Skin epidermis (tissue), 12 donors: ENCODE measurements around the gene THBS3.
"Not testable (repeated sequence)": the region's sequence is repeated elsewhere in the genome, so short reads cannot be mapped to it uniquely, and the experiment has no call there.

ENCODE experiments used
- H3K27ac ChIP-seq, 21 experiments: fragments of 200-600 bp; sonication (generic) in 11 of 21; one replicate each; pipeline ENCODE4 v1.5.0; 2020; ENCODE audit warnings: mild to moderate bottlenecking in 3 of 21, inconsistent platforms in 2 of 21, moderate library complexity in 2 of 21
- H3K4me3 ChIP-seq, 7 experiments: fragments of 200-600 bp; sonication (generic) in 2 of 7; one replicate each; pipeline ENCODE4 v1.5.0; 2020; ENCODE audit warnings: inconsistent platforms in 2 of 7, mild to moderate bottlenecking in 2 of 7, moderate library complexity in 1 of 7

Gene THBS3

DNA sequence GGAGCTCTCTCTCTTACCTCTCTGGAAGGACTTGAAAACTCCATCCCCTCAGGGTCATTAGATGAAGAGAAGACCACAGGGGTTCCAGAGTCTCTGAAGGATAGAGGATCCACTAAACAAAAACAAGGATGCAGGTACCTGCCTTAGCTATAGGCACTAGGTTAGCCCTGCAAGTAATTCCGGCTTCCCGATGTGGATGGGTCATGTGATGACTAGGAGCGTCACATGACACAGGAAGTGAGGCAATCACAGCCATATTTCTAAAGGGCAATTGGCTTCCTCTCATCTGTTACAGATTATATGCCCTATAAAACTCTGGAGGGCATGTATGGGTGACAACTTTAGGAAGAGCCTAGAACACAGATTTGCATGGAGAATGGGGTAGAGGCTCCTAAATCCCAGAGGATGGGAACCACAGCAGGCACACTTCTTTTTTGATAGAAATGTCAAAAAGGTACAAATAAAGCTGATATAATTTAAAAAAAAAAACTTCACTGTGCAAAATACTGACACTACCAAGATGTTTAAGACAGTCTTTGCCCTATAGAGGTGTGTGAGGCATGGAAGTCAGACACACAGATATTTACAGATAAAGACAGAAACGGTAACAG, 33.5 kb upstream of the THBS3 start:
- Histone ChIP-seq H3K4me3 (peak overlapping the region; percentile 11 to 39 (median 30)), H3K27ac (peak overlapping the region in 13 of 21 experiments; percentile 0 to 72 (median 57))

DNA sequence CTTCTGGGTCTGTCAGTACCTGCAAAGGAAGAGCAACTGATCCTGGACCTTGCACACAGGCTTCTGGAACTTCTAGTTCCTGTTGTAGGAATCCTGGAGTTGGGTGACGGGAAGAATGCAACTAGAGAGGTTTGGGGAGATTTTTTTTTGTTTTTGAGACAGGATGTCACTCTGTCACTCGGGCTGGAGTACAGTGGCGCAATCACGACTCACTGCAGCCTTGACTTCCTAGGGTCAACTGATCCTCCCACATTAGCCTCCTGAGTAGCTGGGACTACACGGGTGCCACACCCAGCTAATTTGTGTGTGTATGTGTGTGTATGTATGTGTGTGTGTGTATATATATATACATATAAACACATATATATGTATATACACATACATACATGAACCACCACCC, 28.8 kb upstream of the THBS3 start:
- Histone ChIP-seq H3K4me3 (no peak overlapping the region), H3K27ac (no peak overlapping the region)

- H3K4me3 ChIP-seq, H3K27ac ChIP-seq: not testable (repeated sequence)
Observed at GRCh38 chr1:155235375-155235774, 27.7 kb upstream of the THBS3 start.

DNA sequence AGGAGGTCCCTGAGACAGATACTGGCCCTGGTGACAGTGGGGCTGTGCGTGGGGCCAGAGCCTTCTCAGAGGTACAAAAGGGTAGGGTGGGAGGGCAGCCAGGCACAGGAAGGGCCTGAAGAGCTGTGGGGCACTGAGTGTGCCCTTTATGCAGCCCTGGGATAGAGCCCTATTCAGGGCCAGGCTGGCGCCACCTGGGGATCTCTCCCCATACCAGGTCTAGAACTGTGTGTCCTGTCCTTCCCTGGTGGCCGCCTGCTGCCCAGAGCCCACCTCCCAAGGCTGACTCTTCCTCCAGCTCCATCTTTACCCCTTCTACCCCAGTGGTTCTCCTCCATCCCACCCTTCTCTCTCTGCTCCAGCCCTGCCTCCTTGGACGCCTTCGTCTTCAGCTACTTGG, 25.8 kb upstream of the THBS3 start:
- H3K27ac ChIP-seq, H3K4me3 ChIP-seq: not testable (repeated sequence)

GRCh38 chr1:155232001-155232978, 24.6 kb upstream of the THBS3 start:
- H3K4me3 ChIP-seq, result not testable (repeated sequence)
- H3K27ac ChIP-seq, result peak overlapping the region in 7 of 21 experiments; percentile 10 to 69 (median 39)

- not testable (repeated sequence) for H3K27ac ChIP-seq, H3K4me3 ChIP-seq
Observed at GRCh38 chr1:155231302-155231701, 23.6 kb upstream of the THBS3 start.

GRCh38 chr1:155228096-155228427, 20.4 kb upstream of the THBS3 start:
- H3K4me3 ChIP-seq, result peak overlapping the region; percentile 42 to 64 (median 59)

DNA sequence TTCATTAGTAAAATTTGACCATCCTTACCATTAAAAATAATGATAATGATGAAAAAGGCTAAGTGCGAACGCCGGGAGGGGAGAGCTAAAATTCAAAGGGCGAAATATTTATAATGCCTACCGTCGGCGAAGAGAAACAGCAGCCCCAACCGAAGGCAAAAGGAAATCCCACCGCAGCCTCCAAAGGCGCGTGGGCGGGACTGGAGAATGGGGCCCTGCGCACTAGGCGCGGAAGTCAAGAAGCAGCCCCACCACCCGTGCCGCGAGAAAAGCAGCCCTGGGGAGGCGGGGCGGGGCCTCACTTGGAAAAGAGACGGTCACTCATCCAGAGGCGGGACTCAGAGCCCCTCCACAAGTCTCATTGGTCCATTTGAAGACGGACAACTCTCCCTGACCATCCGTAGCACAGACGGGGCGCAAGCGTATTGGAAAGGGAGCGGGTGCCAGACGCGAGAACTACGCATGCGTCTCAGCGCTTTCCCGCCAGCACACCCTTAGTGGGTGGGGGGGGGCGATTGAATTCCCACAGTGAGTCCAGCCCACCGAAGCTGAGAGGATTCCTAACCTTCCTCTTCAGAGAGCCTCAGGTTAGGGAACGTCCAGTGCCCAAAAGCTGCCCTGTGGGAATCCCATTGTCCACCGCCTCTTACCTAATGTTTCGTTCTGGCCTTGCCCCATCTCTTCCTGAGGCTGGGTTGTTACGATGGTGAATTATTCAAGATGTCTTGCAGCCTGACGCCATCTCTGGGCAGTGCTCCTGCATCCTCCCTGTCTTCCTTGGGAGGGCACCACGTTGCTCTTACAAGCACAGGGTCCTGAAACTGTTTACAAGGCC, 19.8 kb upstream of the THBS3 start:
- Histone ChIP-seq H3K4me3 (peak overlapping the region; percentile 42 to 64 (median 59)), H3K27ac (peak overlapping the region; percentile 37 to 92 (median 86))

More at GRCh38 chr1:155228096-155228427, 20.4 kb upstream of the THBS3 start:
- H3K27ac ChIP-seq, result peak overlapping the region in 20 of 21 experiments; percentile 61 to 92 (median 86)

DNA sequence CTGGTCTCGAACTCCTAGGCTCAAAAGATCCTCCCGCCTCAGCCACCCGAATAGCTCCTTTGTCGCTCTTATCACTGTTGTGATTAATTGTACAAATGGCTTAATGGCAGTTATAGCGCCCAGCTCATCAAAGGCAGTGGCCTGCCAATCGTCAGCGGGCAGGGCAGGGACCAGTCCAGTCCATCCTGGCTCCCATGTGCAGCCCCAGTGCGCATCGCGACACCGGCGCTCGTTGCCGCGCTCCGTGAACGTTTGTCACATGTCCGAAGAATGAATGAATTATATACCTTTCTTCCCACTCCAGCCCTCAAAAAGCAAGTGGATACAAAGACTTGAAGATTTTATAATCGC, 19.2 kb upstream of the THBS3 start:
- Histone ChIP-seq H3K4me3 (peak overlapping the region; percentile 42 to 64 (median 59)), H3K27ac (peak overlapping the region in 20 of 21 experiments; percentile 36 to 92 (median 84))

DNA sequence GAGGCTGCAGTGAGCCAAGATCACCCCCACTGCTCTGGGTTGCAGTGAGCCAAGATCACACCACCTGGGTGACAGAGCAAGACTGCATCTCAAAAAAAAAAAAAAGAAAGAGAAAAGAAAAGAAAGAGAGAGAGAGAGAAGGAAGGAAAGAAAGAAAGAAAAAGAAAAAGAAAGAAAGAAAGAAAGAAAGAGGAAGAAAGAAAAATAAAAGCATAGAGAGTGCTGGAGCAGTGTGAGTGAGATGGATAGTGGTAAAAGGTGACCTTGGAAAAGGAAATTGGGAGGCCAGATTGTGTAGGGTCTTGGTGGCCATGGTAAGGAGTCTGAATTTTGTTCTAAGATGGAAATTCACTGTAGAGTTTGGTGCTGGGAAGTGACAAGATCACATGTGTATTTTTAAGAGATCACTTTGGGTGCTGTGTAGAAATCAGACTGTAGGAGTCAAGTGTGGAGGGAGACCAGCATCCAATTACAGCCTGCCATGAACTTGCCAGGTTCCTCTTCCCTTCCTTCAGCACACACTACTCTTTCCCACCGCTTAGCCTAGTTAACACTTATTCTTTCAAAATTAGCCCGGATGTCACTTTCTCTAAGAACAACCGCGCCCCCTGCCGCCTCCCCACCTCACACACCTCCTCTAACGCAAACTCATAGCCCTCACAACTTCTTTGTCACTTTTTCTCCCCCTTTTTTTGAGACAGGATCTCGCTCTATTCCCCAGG, 18.7 kb upstream of the THBS3 start:
- peak overlapping the region; percentile 42 to 64 (median 59) for H3K4me3 ChIP-seq
- H3K27ac ChIP-seq, result peak overlapping the region in 20 of 21 experiments; percentile 36 to 92 (median 84)

- H3K4me3 ChIP-seq, result not testable (repeated sequence)
- H3K27ac ChIP-seq, result peak overlapping the region in 8 of 21 experiments; percentile 8 to 92 (median 58)
Observed at GRCh38 chr1:155225404-155225759, 17.7 kb upstream of the THBS3 start.

GRCh38 chr1:155223047-155223446, 15.3 kb upstream of the THBS3 start:
- no peak overlapping the region for H3K27ac ChIP-seq
- no peak overlapping the region for H3K4me3 ChIP-seq

DNA sequence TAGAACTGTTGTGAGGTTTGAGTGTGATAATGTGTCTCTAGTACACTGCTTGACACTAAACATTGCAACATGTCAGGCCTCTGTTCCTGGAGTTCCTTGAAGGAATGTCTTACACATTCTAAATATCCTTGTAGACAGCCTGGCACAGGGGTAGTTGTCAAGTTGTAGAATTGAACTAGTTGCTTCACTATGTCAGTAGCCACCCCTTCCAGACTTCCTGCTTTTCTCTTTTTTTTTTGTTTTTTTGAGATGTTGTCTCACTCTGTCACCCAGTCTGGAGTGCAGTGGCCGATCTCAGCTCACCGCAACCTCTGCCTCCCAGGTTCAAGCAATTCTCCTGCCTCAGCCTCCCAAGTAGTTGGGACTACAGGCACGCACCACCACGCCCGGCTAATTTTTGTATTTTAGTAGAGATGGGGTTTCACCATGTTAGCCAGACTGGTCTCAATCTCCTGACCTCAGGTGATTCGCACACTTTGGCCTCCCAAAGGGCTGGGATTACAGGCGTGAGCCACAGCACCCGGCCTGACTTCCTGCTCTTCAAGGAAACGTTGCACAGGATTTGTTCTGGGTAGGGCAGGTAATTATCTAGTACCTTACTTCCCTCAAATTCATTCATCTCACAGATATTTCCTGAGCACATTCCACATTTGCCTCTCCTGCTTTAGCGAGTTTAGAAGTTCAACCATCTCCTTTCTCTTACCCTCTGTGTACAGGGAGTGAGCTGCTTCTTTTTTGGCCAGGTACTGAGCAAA, 12.7 kb upstream of the THBS3 start:
- peak overlapping the region in 3 of 21 experiments; percentile 30 to 50 (median 39) for H3K27ac ChIP-seq
- not testable (repeated sequence) for H3K4me3 ChIP-seq

DNA sequence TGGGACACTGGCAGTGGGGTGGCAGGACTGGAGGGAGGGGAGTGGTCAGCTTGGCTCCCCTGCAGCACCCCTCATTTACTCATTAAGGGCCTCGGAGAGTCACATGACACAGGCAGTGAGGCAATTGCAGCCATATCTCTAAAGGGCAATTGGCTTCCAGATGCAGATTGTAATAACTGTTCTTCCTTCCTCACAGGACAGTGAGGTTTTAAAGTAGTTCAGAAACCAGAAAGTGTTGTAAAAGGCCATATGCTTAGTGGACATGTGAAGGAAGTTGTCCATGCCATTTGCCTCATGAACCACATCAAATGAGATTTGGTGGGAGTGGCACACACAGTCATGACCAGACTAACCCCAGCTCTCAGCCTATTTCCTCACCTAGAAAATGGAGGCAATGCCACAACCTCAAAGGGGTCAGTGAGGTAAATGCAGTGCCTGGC, 11.9 kb upstream of the THBS3 start:
- peak overlapping the region in 6 of 21 experiments; percentile 26 to 65 (median 34) for H3K27ac ChIP-seq
- H3K4me3 ChIP-seq, result no peak overlapping the region

GRCh38 chr1:155218854-155219591, 11.3 kb upstream of the THBS3 start:
- H3K27ac ChIP-seq, result peak overlapping the region in 8 of 21 experiments; percentile 4 to 65 (median 27)

DNA sequence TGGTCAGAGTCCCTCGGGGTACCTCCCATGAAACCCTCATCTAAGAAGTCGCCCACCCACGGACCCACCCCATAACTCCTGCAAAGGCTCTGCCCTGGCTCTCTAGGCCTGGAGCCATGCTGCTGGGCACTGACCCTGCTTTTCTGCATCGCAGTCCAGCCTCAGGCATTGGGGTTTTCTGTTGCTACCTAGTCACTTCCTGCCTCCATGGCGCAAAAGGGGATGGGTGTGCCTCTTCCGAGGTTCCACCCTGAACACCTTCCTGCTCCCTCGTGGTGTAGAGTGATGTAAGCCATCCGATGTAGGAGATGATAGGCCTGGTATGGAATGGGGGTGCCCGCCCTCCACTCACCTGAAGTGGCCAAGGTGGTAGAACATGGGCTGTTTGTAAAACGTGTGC, 7.0 kb upstream of the THBS3 start:
- not testable (repeated sequence) for H3K4me3 ChIP-seq, H3K27ac ChIP-seq

More at GRCh38 chr1:155218854-155219591, 11.3 kb upstream of the THBS3 start:
- H3K4me3 ChIP-seq, result no peak overlapping the region

GRCh38 chr1:155212051-155212440, 4.3 kb upstream of the THBS3 start:
- not testable (repeated sequence) for H3K4me3 ChIP-seq, H3K27ac ChIP-seq
